ENCODE data around the gene ITPK1.
A peak's percentile ranks its signal among the peaks of the same experiment; 100 is the strongest.

Gene ITPK1

GRCh38 chr14:93023039-93023438, 92.7 kb downstream of the ITPK1 start:
- DNase-seq = peak; percentile 12

GRCh38 chr14:93019970-93020369, 95.8 kb downstream of the ITPK1 start:
- no peak for DNase-seq

GRCh38 chr14:93019367-93019843, 96.3 kb downstream of the ITPK1 start:
- DNase-seq = no peak

GRCh38 chr14:93018366-93018765, 97.4 kb downstream of the ITPK1 start:
- no peak for DNase-seq

- DNase-seq = no peak
Observed at GRCh38 chr14:93017898-93018297, 97.8 kb downstream of the ITPK1 start.

GRCh38 chr14:93017301-93017797, 98.4 kb downstream of the ITPK1 start:
- no peak for DNase-seq

- no peak for DNase-seq
Observed at GRCh38 chr14:93016275-93016845, 99.4 kb downstream of the ITPK1 start.

- DNase-seq = no peak
Observed at GRCh38 chr14:93015505-93015904, 100.2 kb downstream of the ITPK1 start.

- DNase-seq = no peak
Observed at GRCh38 chr14:93015064-93015463, 100.7 kb downstream of the ITPK1 start.

- no peak for DNase-seq
Observed at GRCh38 chr14:93014058-93015023, 101.4 kb downstream of the ITPK1 start.

GRCh38 chr14:93012951-93013719, 102.6 kb downstream of the ITPK1 start:
- DNase-seq = no peak

GRCh38 chr14:93012506-93012905, 103.2 kb downstream of the ITPK1 start:
- DNase-seq = no peak

- DNase-seq = no peak
Observed at GRCh38 chr14:93011650-93012325, 103.9 kb downstream of the ITPK1 start.

- no peak for DNase-seq
Observed at GRCh38 chr14:93011141-93011529, 104.6 kb downstream of the ITPK1 start.

- DNase-seq = no peak
Observed at GRCh38 chr14:93010522-93011140, 105.1 kb downstream of the ITPK1 start.

- no peak for DNase-seq
Observed at GRCh38 chr14:93010130-93010499, 105.6 kb downstream of the ITPK1 start.

- DNase-seq = no peak
Observed at GRCh38 chr14:93009471-93010129, 106.1 kb downstream of the ITPK1 start.

- no peak for DNase-seq
Observed at GRCh38 chr14:93008381-93008780, 107.3 kb downstream of the ITPK1 start.

GRCh38 chr14:93007225-93007997, 108.3 kb downstream of the ITPK1 start:
- no peak for DNase-seq

GRCh38 chr14:93006567-93007051, 109.1 kb downstream of the ITPK1 start:
- no peak for DNase-seq

GRCh38 chr14:93005838-93006237, 109.9 kb downstream of the ITPK1 start:
- DNase-seq = no peak
